Measurements from ENCODE around the gene AKNAD1.

GRCh38 chr1:108830119-108831008 lies 26.5 kb downstream of the AKNAD1 start:
- no peak for TF ChIP-seq CTCF (conservative IDR thresholded peaks at IDR 0.05; ENCODE audit: low read length)
- TF ChIP-seq EZH2phosphoT487 (IDR thresholded peaks at IDR 0.05; ENCODE audit: borderline replicate concordance) = no peak
